SU-DHL-6 (cell line): ENCODE measurements around the gene TTC23L.

Experiments
- H2AFZ ChIP-seq: fragments of 200-600 bp; sonication (generic); 2 replicates; pipeline ENCODE4 v1.6.1; 2014; ENCODE audit warnings: low read depth, mild to moderate bottlenecking, moderate library complexity, mixed read lengths, antibody characterized with exemption, low read length; ENCODE audit not compliant: severe bottlenecking
- H3F3A ChIP-seq: fragments of 200-600 bp; shearing (Covaris generic); 2 replicates; pipeline ENCODE4 v1.6.0; 2016; ENCODE audit warnings: antibody characterized with exemption, mild to moderate bottlenecking; ENCODE audit not compliant: insufficient read depth
- H3K27ac ChIP-seq: fragments of 200-600 bp; sonication (generic); 2 replicates; pipeline ENCODE4 v1.5.1; 2016; ENCODE audit warnings: low read depth, mild to moderate bottlenecking, low read length, moderate library complexity, mixed read lengths
- H3K27me3 ChIP-seq: fragments of 200-600 bp; sonication (generic), shearing (Covaris generic); 2 replicates; pipeline ENCODE4 v1.6.0; 2014; ENCODE audit warnings: mild to moderate bottlenecking, low read length
- H3K36me3 ChIP-seq: fragments of 200-600 bp; sonication (generic); 2 replicates; pipeline ENCODE4 v1.6.1; 2014; ENCODE audit warnings: mild to moderate bottlenecking, low read length, mixed read lengths
- H3K4me2 ChIP-seq: fragments of 300-600, 200-600 bp; shearing (Covaris generic), sonication (generic); 2 replicates; pipeline ENCODE4 v1.6.0; 2014; ENCODE audit warnings: low read length, low read depth, mild to moderate bottlenecking; ENCODE audit not compliant: poor library complexity, severe bottlenecking
- H3K4me3 ChIP-seq: fragments of 200-600 bp; sonication (generic); 2 replicates; pipeline ENCODE4 v1.5.1; 2014; ENCODE audit warnings: antibody characterized with exemption, low read length, mild to moderate bottlenecking, mixed read lengths; ENCODE audit not compliant: insufficient read depth, poor library complexity, severe bottlenecking
- H3K79me2 ChIP-seq: fragments of 200-600 bp; sonication (generic); 2 replicates; pipeline ENCODE4 v1.6.1; 2014; ENCODE audit warnings: mild to moderate bottlenecking, low read length, moderate library complexity; ENCODE audit not compliant: insufficient read depth
- H3K9ac ChIP-seq: fragments of 200-600 bp; sonication (generic); 2 replicates; pipeline ENCODE4 v1.7.0; 2014; ENCODE audit warnings: mild to moderate bottlenecking, low read length
- H3K9me2 ChIP-seq: fragments of 200-600 bp; sonication (generic); replicated peaks from 2 replicates; pipeline ENCODE4 v1.6.1; 2014; ENCODE audit warnings: low read length; ENCODE audit not compliant: insufficient read depth
- H3K9me3 ChIP-seq: fragments of 200-600 bp; sonication (generic); 2 replicates; pipeline ENCODE4 v1.6.1; 2014; ENCODE audit warnings: low read length, mixed read lengths; ENCODE audit not compliant: insufficient read depth
- H4K20me1 ChIP-seq: fragments of 200-600 bp; sonication (generic); 2 replicates; pipeline ENCODE4 v1.6.1; 2014; ENCODE audit warnings: low read depth, mild to moderate bottlenecking, antibody characterized with exemption, low read length, moderate library complexity, mixed read lengths
- CTCF ChIP-seq: fragments of 200-600 bp; sonication (generic); IDR thresholded peaks from one replicate; pipeline ENCODE4 v1.5.1; 2017; ENCODE audit warnings: antibody characterized with exemption, mild to moderate bottlenecking, low read length, moderate library complexity; ENCODE audit not compliant: insufficient read depth, poor library complexity, severe bottlenecking
- EZH2phosphoT487 ChIP-seq: fragments of 200-600 bp; sonication (generic), shearing (Covaris generic); conservative IDR thresholded peaks from 2 replicates; pipeline ENCODE4 v1.6.1; 2018; ENCODE audit warnings: mild to moderate bottlenecking, antibody characterized with exemption, low read length, moderate library complexity, mixed read lengths

The TTC23L gene

GRCh38 chr5:34859253-34859652 is 20.3 kb downstream of the TTC23L start:
- H3K9me3 ChIP-seq: no peaks in the 10 kb centered on the region
- no peak overlapping the region for H2AFZ ChIP-seq
- H3K27ac ChIP-seq: no peak overlapping the region
- no peak overlapping the region for H3K4me3 ChIP-seq
- no peaks in the 10 kb centered on the region for H3K79me2 ChIP-seq
- H3K27me3 ChIP-seq: no peaks in the 10 kb centered on the region
- H3K9ac ChIP-seq: no peak overlapping the region
- H3K36me3 ChIP-seq: no peaks in the 10 kb centered on the region
- no peak for TF ChIP-seq CTCF
- TF ChIP-seq EZH2phosphoT487: no peak
- H3K4me2 ChIP-seq: no peak overlapping the region
- no peaks in the 10 kb centered on the region for H3F3A ChIP-seq
- no peaks in the 10 kb centered on the region; the same call in 1 of the 2 replicates for H3K9me2 ChIP-seq
- no peaks in the 10 kb centered on the region for H4K20me1 ChIP-seq

- H3K27ac ChIP-seq: no peak overlapping the region
- no peak overlapping the region for H3K9ac ChIP-seq
- H2AFZ ChIP-seq: no peak overlapping the region
- H3K36me3 ChIP-seq: no peaks in the 10 kb centered on the region
- no peaks in the 10 kb centered on the region for H3K79me2 ChIP-seq
- H4K20me1 ChIP-seq: no peaks in the 10 kb centered on the region
- TF ChIP-seq CTCF (no peak), EZH2phosphoT487 (no peak)
- no peaks in the 10 kb centered on the region for H3K27me3 ChIP-seq
- H3K9me2 ChIP-seq: no peaks in the 10 kb centered on the region; the same call in 1 of the 2 replicates
- H3K9me3 ChIP-seq: no peaks in the 10 kb centered on the region
- no peak overlapping the region for H3K4me3 ChIP-seq
- no peaks in the 10 kb centered on the region for H3F3A ChIP-seq
- no peak overlapping the region for H3K4me2 ChIP-seq
These were observed 25.0 kb downstream of the TTC23L start for GRCh38 chr5:34863946-34864345.

GRCh38 chr5:34865091-34865490 is 26.1 kb downstream of the TTC23L start:
- no peak overlapping the region for H2AFZ ChIP-seq

More at GRCh38 chr5:34865091-34865490, 26.1 kb downstream of the TTC23L start:
- Histone ChIP-seq H4K20me1 (no peaks in the 10 kb centered on the region), H3K36me3 (no peaks in the 10 kb centered on the region), H3K9ac (no peak overlapping the region), H3K9me2 (no peaks in the 10 kb centered on the region; the same call in 1 of the 2 replicates), H3K4me2 (no peak overlapping the region), H3F3A (no peaks in the 10 kb centered on the region), H3K27me3 (no peaks in the 10 kb centered on the region), H3K9me3 (no peaks in the 10 kb centered on the region), H3K27ac (no peak overlapping the region), H3K79me2 (no peaks in the 10 kb centered on the region), H3K4me3 (no peak overlapping the region)
- TF ChIP-seq EZH2phosphoT487 (no peak), CTCF (no peak)
